ENCODE results near the gene BRD7. TPM values are rescaled to one million over a fixed set of nuclear protein-coding genes. Genes with fewer than 3 reads are reported as not detected.
"Not testable (repeated sequence)": the region's sequence is repeated elsewhere in the genome, so short reads cannot be mapped to it uniquely, and the experiment has no call there.

The BRD7 gene
- total RNA-seq, 1 donor from 2014 or later: 112 TPM

DNA sequence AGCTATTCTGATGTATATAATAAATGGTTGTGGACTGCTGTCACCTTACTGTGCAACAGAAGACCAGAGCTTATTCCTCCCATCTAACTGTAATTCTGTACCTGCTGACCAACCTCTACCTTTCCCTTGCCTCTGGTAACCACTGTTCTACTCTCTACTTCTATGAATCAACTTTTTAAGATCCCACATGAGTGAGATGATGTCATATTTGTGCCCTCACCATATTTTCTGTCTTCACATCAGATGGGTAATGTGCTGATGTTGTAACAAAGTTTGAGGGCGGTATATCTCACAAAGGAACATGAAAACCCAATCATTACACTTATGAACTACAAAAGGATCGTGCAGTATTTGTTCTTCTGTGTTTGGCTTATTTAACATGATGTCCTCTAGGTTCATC lies 16.8 kb downstream of the BRD7 start:
- peaks cover 37% of the 10 kb centered on the region for H3K36me3 Mint-ChIP-seq (ENCODE audit: low read depth, unreplicated experiment)
- H3K27me3 Mint-ChIP-seq (ENCODE audit: unreplicated experiment): no peaks in the 10 kb centered on the region

DNA sequence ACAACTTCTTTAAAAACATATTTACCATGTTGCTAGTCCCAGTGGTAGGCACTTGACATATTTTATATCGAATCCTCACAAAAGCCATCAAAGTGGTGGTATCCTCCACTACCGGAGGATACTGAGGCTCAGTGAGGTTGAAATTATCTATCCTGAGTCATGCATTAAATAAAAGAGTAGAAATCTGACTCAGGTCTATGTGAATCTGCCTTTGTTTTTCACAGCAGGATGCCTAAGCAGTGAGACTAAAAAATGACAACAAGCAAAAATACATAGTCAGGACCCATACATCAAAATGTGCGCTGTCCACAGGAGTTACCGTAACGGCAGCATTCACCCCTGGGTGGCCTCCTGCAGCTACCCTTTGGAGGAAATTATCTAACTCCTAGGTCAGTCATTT lies 17.7 kb downstream of the BRD7 start:
- Mint-ChIP-seq H3K36me3 (ENCODE audit: low read depth, unreplicated experiment) (peaks cover 38% of the 10 kb centered on the region), H3K4me3 (ENCODE audit: unreplicated experiment) (no peak overlapping the region), H3K27me3 (ENCODE audit: unreplicated experiment) (no peaks in the 10 kb centered on the region), H3K9me3 (ENCODE audit: unreplicated experiment) (peaks cover 4% of the 10 kb centered on the region), H3K4me1 (ENCODE audit: unreplicated experiment) (no peaks in the 10 kb centered on the region), H3K27ac (ENCODE audit: unreplicated experiment) (no peak overlapping the region)
- DNase-seq (ENCODE audit: low spot score): no peak
- TF ChIP-seq, protein P1, sequence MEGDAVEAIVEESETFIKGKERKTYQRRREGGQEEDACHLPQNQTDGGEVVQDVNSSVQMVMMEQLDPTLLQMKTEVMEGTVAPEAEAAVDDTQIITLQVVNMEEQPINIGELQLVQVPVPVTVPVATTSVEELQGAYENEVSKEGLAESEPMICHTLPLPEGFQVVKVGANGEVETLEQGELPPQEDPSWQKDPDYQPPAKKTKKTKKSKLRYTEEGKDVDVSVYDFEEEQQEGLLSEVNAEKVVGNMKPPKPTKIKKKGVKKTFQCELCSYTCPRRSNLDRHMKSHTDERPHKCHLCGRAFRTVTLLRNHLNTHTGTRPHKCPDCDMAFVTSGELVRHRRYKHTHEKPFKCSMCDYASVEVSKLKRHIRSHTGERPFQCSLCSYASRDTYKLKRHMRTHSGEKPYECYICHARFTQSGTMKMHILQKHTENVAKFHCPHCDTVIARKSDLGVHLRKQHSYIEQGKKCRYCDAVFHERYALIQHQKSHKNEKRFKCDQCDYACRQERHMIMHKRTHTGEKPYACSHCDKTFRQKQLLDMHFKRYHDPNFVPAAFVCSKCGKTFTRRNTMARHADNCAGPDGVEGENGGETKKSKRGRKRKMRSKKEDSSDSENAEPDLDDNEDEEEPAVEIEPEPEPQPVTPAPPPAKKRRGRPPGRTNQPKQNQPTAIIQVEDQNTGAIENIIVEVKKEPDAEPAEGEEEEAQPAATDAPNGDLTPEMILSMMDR (IDR thresholded peaks at IDR 0.05; ENCODE audit: unreplicated experiment): no peak

More for the DNA sequence above, 16.8 kb downstream of the BRD7 start:
- Mint-ChIP-seq H3K9me3 (ENCODE audit: unreplicated experiment) (peaks cover 4% of the 10 kb centered on the region), H3K4me1 (ENCODE audit: unreplicated experiment) (no peaks in the 10 kb centered on the region), H3K27ac (ENCODE audit: unreplicated experiment) (no peak overlapping the region), H3K4me3 (ENCODE audit: unreplicated experiment) (no peak overlapping the region)
- no peak for DNase-seq (ENCODE audit: low spot score)
- TF ChIP-seq, protein P1 (IDR thresholded peaks at IDR 0.05; ENCODE audit: unreplicated experiment): no peak

DNA sequence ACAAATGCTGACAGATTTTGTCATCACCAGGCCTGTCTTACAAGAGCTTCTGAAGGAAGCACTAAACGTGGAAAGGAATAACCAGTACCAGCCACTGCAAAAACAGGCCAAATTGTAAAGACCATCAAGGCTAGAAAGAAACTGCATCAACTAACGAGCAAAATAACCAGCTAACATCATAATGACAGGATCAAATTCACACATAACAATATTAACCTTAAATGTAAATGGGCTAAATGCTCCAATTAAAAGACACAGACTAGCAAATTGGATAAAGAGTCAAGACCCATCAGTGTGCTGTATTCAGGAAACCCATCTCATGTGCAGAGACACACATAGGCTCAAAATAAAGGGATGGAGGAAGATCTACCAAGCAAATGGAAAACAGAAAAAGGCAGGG lies 23.6 kb downstream of the BRD7 start:
- not testable (repeated sequence) for DNase-seq (ENCODE audit: low spot score); H3K9me3 Mint-ChIP-seq (ENCODE audit: unreplicated experiment); H3K4me3 Mint-ChIP-seq (ENCODE audit: unreplicated experiment); H3K27me3 Mint-ChIP-seq (ENCODE audit: unreplicated experiment); H3K4me1 Mint-ChIP-seq (ENCODE audit: unreplicated experiment); H3K27ac Mint-ChIP-seq (ENCODE audit: unreplicated experiment)
- peaks cover 51% of the 10 kb centered on the region for H3K36me3 Mint-ChIP-seq (ENCODE audit: low read depth, unreplicated experiment)

DNA sequence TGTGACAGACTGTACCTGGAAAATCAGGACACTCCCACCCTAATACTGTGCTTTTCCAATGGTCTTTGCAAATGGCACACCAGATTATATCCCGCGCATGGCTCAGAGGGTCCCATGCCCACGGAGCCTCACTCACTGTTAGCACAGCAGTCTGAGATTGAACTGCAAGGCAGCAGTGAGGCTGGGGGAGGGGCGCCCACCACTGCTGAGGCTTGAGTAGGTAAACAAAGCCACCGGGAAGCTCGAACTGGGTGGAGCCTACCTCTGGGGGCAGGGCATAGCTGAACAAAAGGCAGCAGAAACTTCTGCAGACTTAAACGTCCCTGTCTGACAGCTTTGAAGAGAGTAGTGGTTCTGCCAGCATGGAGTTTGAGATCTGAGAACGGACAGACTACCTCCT lies 25.2 kb downstream of the BRD7 start:
- H3K36me3 Mint-ChIP-seq (ENCODE audit: low read depth, unreplicated experiment): peaks cover 40% of the 10 kb centered on the region
- not testable (repeated sequence) for H3K4me1 Mint-ChIP-seq (ENCODE audit: unreplicated experiment); H3K27me3 Mint-ChIP-seq (ENCODE audit: unreplicated experiment); DNase-seq (ENCODE audit: low spot score); H3K27ac Mint-ChIP-seq (ENCODE audit: unreplicated experiment); H3K4me3 Mint-ChIP-seq (ENCODE audit: unreplicated experiment); H3K9me3 Mint-ChIP-seq (ENCODE audit: unreplicated experiment)

DNA sequence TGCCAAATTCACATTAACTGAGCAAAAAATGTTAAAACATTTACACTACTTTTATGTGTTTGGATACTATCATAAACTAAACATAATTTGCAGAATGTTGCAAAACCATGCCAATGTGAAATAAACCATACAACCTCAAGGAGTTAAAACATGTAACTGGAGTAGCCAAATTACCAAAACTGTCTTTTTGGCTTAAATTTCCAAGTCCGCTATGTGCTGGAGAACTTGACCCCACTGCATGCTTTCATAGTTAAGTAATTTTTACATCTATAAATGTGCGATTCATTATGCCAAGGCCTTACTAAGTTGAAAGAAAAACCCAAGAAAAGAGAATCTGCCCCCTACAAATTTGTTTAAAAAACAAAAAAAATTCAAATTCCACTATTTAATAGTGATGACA lies 28.2 kb downstream of the BRD7 start:
- Mint-ChIP-seq H3K36me3 (ENCODE audit: low read depth, unreplicated experiment) (peaks cover 30% of the 10 kb centered on the region), H3K27me3 (ENCODE audit: unreplicated experiment) (no peaks in the 10 kb centered on the region), H3K9me3 (ENCODE audit: unreplicated experiment) (no peaks in the 10 kb centered on the region), H3K4me3 (ENCODE audit: unreplicated experiment) (no peak overlapping the region), H3K27ac (ENCODE audit: unreplicated experiment) (no peak overlapping the region), H3K4me1 (ENCODE audit: unreplicated experiment) (no peaks in the 10 kb centered on the region)
- TF ChIP-seq, protein P1 (IDR thresholded peaks at IDR 0.05; ENCODE audit: unreplicated experiment): no peak
- DNase-seq (ENCODE audit: low spot score): no peak

DNA sequence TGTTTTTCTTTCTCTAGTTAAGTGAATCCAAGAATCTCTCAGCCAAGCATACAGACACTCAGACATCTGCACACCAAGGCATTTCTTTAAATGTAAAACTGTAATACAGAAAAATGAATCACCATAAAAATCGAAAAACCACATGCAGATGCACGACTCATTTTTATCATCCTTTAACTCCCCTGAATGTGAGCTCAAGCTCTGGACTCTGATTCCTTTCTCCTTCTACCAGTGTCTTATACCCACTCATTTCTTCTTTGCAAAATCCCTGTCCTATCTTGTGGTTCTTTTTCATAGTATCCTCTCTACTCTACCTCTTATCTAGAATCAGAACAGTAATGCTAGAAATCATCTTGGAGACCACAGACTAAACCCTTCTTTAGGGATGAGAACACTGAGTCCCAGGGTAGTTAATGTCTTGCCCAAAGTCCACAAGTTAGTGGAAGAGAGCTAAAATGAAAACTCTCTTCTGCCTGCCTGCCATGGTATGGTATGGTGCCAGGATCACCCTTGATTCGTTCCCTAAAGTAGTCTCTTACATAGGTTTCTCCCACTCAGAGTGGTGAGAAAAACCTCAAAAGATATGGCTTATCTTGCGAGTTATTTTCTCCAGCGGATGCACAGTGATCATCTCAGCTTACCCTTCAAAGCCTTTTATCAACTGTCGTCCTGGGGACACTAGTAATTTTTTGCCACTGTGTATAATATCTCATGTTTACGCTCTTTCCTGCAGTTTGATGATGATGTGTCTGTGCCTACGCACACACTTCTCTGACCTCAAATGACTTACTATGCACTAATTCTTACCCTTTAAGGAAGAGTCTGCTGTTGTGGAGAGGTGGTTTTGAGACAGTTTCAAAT lies 30.2 kb downstream of the BRD7 start:
- H3K4me3 Mint-ChIP-seq (ENCODE audit: unreplicated experiment): peak overlapping the region; percentile 21
- H3K9me3 Mint-ChIP-seq (ENCODE audit: unreplicated experiment): no peaks in the 10 kb centered on the region
- TF ChIP-seq, protein P1 (IDR thresholded peaks at IDR 0.05; ENCODE audit: unreplicated experiment): no peak
- H3K27me3 Mint-ChIP-seq (ENCODE audit: unreplicated experiment): no peaks in the 10 kb centered on the region
- DNase-seq (ENCODE audit: low spot score): no peak
- peaks cover 17% of the 10 kb centered on the region for H3K36me3 Mint-ChIP-seq (ENCODE audit: low read depth, unreplicated experiment)
- no peak overlapping the region for H3K27ac Mint-ChIP-seq (ENCODE audit: unreplicated experiment)
- H3K4me1 Mint-ChIP-seq (ENCODE audit: unreplicated experiment): no peaks in the 10 kb centered on the region

All from endothelial cell (in vitro differentiated cells).